Measurements from ENCODE around the gene RPS6KB2. TPM values are rescaled to one million over a fixed set of nuclear protein-coding genes. Genes with fewer than 3 reads are reported as not detected.

Gene RPS6KB2
- total and polyA plus RNA-seq, 10 of the 15 experiments (the other 5 are each of a cell fraction or from before 2014, with no cell fraction given) = 0.39 to 101 (median 58.4) TPM

DNA sequence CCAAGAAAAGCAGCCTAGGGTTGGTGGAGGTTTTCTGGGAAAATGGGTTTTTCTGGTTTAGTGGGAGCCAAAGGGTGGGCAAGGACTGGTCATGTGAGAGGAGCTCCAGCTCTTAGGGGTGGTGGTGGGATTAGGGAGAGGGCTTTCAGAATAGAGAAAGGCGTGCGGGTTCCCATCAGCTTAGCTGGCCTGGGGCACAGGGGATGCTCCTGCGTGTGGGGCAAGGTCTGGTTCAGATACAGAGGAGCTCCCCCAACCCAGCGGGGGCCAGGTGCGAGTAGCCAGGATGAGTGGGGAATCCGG, 40.1 kb downstream of the RPS6KB2 start:
- ChIA-PET SMC1A (ENCODE audit: uncharacterized antibody, unreplicated experiment) (interaction anchor here (0.9 to 5.2 kb wide), 12 partner anchors 8 to 146 kb away, joined by 3 to 46 read pairs (median 6); partner anchors contain the start of genes AIP, PITPNM1, PPP1CA and RAD9A), RAD21 (ENCODE audit: unreplicated experiment) (interaction anchor here (0.7 to 5.5 kb wide), 16 partner anchors 17 to 123 kb away, joined by 3 to 72 read pairs (median 5); partner anchors contain the start of genes AIP, CDK2AP2, PITPNM1 and POLD4), CTCF (interaction anchor here (0.7 to 5.1 kb wide), 17 partner anchors 9 to 180 kb away, joined by 3 to 36 read pairs (median 4); partner anchors contain the start of genes AIP, PITPNM1 and PPP1CA), POLR2A (interaction anchor here (0.6 to 8.1 kb wide), 19 partner anchors 9 to 681 kb away, joined by 3 to 78 read pairs (median 6); partner anchors contain the start of genes AIP, PITPNM1, PPP1CA and PTPRCAP)
- Histone ChIP-seq H3K79me2 (ENCODE audit: control insufficient read depth, insufficient read depth, low read length) (peaks cover 14% of the 10 kb centered on the region), H3K9ac (ENCODE audit: control insufficient read depth, insufficient read depth, low read length) (peak overlapping the region; percentile 85), H3K36me3 (ENCODE audit: control insufficient read depth in 2 of 2, insufficient read depth in 2 of 2, low read length in 1 of 2) (no peaks in the 10 kb centered on the region), H2AFZ (ENCODE audit: control insufficient read depth, low read depth, low read length) (peak overlapping the region; percentile 73; the same call in 1 of the 2 replicates), H3K27ac (ENCODE audit: control insufficient read depth, insufficient read depth) (peak overlapping the region; percentile 78), H3K4me3 (peak overlapping the region; percentile 86), H3K4me1 (ENCODE audit: control insufficient read depth, insufficient read depth, low read length) (peaks cover 37% of the 10 kb centered on the region), H3K9me3 (replicated peaks; ENCODE audit: control insufficient read depth, insufficient read depth, low read length) (no peaks in the 10 kb centered on the region), H3K27me3 (replicated peaks in 1 of 2; ENCODE audit: control insufficient read depth in 2 of 2, insufficient read depth in 2 of 2, low read length in 1 of 2) (no peaks in the 10 kb centered on the region), H3K4me2 (ENCODE audit: control insufficient read depth, insufficient read depth) (peak overlapping the region; percentile 98), H4K20me1 (ENCODE audit: control insufficient read depth, insufficient read depth) (no peaks in the 10 kb centered on the region)
- DNase-seq (ENCODE audit: low read depth, low spot score) = no peak
- intact Hi-C loops (cut with micrococcal nuclease; ENCODE audit: unreplicated experiment) = loop anchor here (2.0 kb wide), 2 partner anchors 32 to 68 kb away; partner anchors contain the start of genes PPP1CA and PTPRCAP
- FAIRE-seq = no peak
- TF ChIP-seq GATAD2B (conservative IDR thresholded peaks at IDR 0.05; ENCODE audit: low read depth) (0 out of 2 replicates have a peak, but pooled peaks have one; percentile 11), PML (IDR thresholded peaks at IDR 0.05; ENCODE audit: low read length) (0 out of 2 replicates have a peak, but pooled peaks have one; percentile 27), ZNF384 (IDR thresholded peaks at IDR 0.05; ENCODE audit: borderline replicate concordance, low read depth, low read length) (no peak)
- TF ChIP-seq, protein P1, sequence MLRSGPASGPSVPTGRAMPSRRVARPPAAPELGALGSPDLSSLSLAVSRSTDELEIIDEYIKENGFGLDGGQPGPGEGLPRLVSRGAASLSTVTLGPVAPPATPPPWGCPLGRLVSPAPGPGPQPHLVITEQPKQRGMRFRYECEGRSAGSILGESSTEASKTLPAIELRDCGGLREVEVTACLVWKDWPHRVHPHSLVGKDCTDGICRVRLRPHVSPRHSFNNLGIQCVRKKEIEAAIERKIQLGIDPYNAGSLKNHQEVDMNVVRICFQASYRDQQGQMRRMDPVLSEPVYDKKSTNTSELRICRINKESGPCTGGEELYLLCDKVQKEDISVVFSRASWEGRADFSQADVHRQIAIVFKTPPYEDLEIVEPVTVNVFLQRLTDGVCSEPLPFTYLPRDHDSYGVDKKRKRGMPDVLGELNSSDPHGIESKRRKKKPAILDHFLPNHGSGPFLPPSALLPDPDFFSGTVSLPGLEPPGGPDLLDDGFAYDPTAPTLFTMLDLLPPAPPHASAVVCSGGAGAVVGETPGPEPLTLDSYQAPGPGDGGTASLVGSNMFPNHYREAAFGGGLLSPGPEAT (IDR thresholded peaks at IDR 0.05; ENCODE audit: low read depth) = no peak
- TF ChIP-seq, protein P2, sequence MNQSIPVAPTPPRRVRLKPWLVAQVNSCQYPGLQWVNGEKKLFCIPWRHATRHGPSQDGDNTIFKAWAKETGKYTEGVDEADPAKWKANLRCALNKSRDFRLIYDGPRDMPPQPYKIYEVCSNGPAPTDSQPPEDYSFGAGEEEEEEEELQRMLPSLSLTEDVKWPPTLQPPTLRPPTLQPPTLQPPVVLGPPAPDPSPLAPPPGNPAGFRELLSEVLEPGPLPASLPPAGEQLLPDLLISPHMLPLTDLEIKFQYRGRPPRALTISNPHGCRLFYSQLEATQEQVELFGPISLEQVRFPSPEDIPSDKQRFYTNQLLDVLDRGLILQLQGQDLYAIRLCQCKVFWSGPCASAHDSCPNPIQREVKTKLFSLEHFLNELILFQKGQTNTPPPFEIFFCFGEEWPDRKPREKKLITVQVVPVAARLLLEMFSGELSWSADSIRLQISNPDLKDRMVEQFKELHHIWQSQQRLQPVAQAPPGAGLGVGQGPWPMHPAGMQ (IDR thresholded peaks at IDR 0.05; ENCODE audit: borderline replicate concordance) = no peak
- no TSS peak for BruUV-seq (replicated peaks)
- ATAC-seq = peak; percentile 14
- WGBS (ENCODE audit: insufficient coverage, insufficient replicate concordance, low lambda C conversion rate, missing lambda C conversion rate) = 2% methylated on average over 6 of the region's 6 CpGs
- in situ Hi-C loops (cut with MboI) = no loop called here
